NK-92 (cell line): ENCODE measurements around the gene SRSF4.
"Not testable (repeated sequence)": the region's sequence is repeated elsewhere in the genome, so short reads cannot be mapped to it uniquely, and the experiment has no call there.

Experiments used
- DNase-seq: peaks from one replicate; lab custom pipeline; 2025; ENCODE audit not compliant: unreplicated experiment; lab: John Stamatoyannopoulos, UW

The SRSF4 gene

GRCh38 chr1:29181413-29182225 lies at the start of gene SRSF4:
TSS of gene SRSF4 (minus strand) at chr1:29181900. CDS start at chr1:29181752, 148 bp downstream.
- DNase-seq: peak; percentile 86

GRCh38 chr1:29230553-29231378 lies 49.1 kb upstream of the SRSF4 start, which contains the start of gene MECR:
TSS of gene MECR (minus strand) at chr1:29230934. CDS start at chr1:29230906, 28 bp downstream.
- DNase-seq: peak; percentile 51

GRCh38 chr1:29230204-29230552 lies 48.5 kb upstream of the SRSF4 start:
- DNase-seq: no peak

- DNase-seq: no peak
These were observed 45.8 kb upstream of the SRSF4 start for GRCh38 chr1:29227511-29227910.

GRCh38 chr1:29225361-29225760 lies 43.7 kb upstream of the SRSF4 start:
- no peak for DNase-seq

GRCh38 chr1:29224356-29224837 lies 42.7 kb upstream of the SRSF4 start:
- no peak for DNase-seq

GRCh38 chr1:29223521-29223920 lies 41.8 kb upstream of the SRSF4 start:
- no peak for DNase-seq

- no peak for DNase-seq
These were observed 41.0 kb upstream of the SRSF4 start for GRCh38 chr1:29222686-29223085.

- not testable (repeated sequence) for DNase-seq
These were observed 40.6 kb upstream of the SRSF4 start for GRCh38 chr1:29222260-29222659.

GRCh38 chr1:29221296-29221695 lies 39.6 kb upstream of the SRSF4 start:
- DNase-seq: no peak

- DNase-seq: no peak
These were observed 36.5 kb upstream of the SRSF4 start for GRCh38 chr1:29218223-29218622.

GRCh38 chr1:29217633-29218032 lies 35.9 kb upstream of the SRSF4 start:
- DNase-seq: no peak

- DNase-seq: no peak
These were observed 31.4 kb upstream of the SRSF4 start for GRCh38 chr1:29213055-29213454.

- no peak for DNase-seq
These were observed 29.7 kb upstream of the SRSF4 start for GRCh38 chr1:29211086-29212030.

- no peak for DNase-seq
These were observed 28.8 kb upstream of the SRSF4 start for GRCh38 chr1:29210278-29211085.

GRCh38 chr1:29209173-29209572 lies 27.5 kb upstream of the SRSF4 start:
- no peak for DNase-seq

GRCh38 chr1:29208442-29208841 lies 26.7 kb upstream of the SRSF4 start:
- no peak for DNase-seq

GRCh38 chr1:29202584-29203340 lies 21.1 kb upstream of the SRSF4 start:
- DNase-seq: peak; percentile 35

- DNase-seq: no peak
These were observed 20.4 kb upstream of the SRSF4 start for GRCh38 chr1:29202053-29202452.
